MG63 (cell line): ENCODE measurements around the gene CENPF. TPM values are rescaled to one million over a fixed set of nuclear protein-coding genes. Genes with fewer than 3 reads are reported as not detected.
A peak's percentile ranks its signal among the peaks of the same experiment; 100 is the strongest.
"Not testable (repeated sequence)": the region's sequence is repeated elsewhere in the genome, so short reads cannot be mapped to it uniquely, and the experiment has no call there.

Experiments used
- DNase-seq: peaks from one replicate; pipeline ENCODE4 v3.0.0-alpha.2; 2020
- H3K27me3 ChIP-seq: fragments of 250-450 bp; sonication (Bioruptor Pico); 2 replicates; pipeline ENCODE4 v1.5.1; 2020; ENCODE audit warnings: mild to moderate bottlenecking, moderate library complexity
- H3K36me3 ChIP-seq: fragments of 250-450 bp; sonication (Bioruptor Pico); 2 replicates; pipeline ENCODE4 v1.5.1; 2020; ENCODE audit warnings: mild to moderate bottlenecking, moderate library complexity
- H3K4me3 ChIP-seq: fragments of 250-450 bp; sonication (Bioruptor Pico); 2 replicates; pipeline ENCODE4 v1.5.1; 2020; ENCODE audit warnings: mild to moderate bottlenecking, moderate library complexity
- H3K9me3 ChIP-seq: fragments of 250-450 bp; sonication (Bioruptor Pico); 2 replicates; pipeline ENCODE4 v1.5.1; 2020; ENCODE audit warnings: mild to moderate bottlenecking, moderate library complexity
- total RNA-seq: library from RNA; depleted of rRNA; stranded (reverse); fragments of >200 nt; shearing (Covaris generic); gene quantifications from 2 replicates; pipeline ENCODE4 v1.2.3, GENCODE V29; 2014; ENCODE audit warnings: low replicate concordance

Gene CENPF
- total RNA-seq, 1 experiment from 2014 or later: 64.5 TPM

- peaks cover 16% of the 10 kb centered on the region for H3K9me3 ChIP-seq
- not testable (repeated sequence) for H3K4me3 ChIP-seq, H3K27me3 ChIP-seq, DNase-seq, H3K36me3 ChIP-seq
These were observed 26.9 kb upstream of the CENPF start for GRCh38 chr1:214576120-214576519.

- Histone ChIP-seq H3K36me3 (no peaks in the 10 kb centered on the region), H3K27me3 (no peaks in the 10 kb centered on the region), H3K9me3 (peaks cover 16% of the 10 kb centered on the region), H3K4me3 (no peak overlapping the region)
- no peak for DNase-seq
These were observed 23.8 kb upstream of the CENPF start for GRCh38 chr1:214579183-214579582.

- Histone ChIP-seq H3K9me3 (peaks cover 2% of the 10 kb centered on the region), H3K36me3 (no peaks in the 10 kb centered on the region), H3K4me3 (no peak overlapping the region), H3K27me3 (no peaks in the 10 kb centered on the region)
- DNase-seq: peak; percentile 97
These were observed 21.2 kb upstream of the CENPF start for GRCh38 chr1:214581785-214582184.

GRCh38 chr1:214582289-214582891 is 20.6 kb upstream of the CENPF start:
- Histone ChIP-seq H3K27me3 (no peaks in the 10 kb centered on the region), H3K9me3 (no peaks in the 10 kb centered on the region; the same call in 1 of the 2 replicates), H3K36me3 (no peaks in the 10 kb centered on the region), H3K4me3 (no peak overlapping the region)
- peak; percentile 17 for DNase-seq

DNA sequence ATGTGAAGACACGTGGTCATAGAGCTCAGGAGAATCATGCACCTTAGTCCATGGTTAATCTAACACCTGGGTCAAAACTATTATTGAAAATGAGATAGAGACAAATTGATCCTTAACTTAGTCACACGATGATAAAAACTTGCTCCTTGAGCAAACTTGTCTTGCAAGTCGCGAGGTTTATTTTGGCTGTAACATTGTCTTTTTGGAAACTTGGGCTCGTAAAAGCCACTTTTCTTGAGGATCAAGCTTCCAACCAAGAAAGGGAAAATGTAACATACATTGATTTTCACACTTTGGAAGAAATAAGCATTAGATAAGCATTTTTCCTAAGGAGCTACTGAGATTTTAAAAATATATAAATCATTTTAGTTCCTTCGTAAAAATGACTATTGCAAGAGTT is 19.9 kb upstream of the CENPF start:
- no peaks in the 10 kb centered on the region for H3K36me3 ChIP-seq
- H3K4me3 ChIP-seq: no peak overlapping the region
- no peak for DNase-seq
- no peaks in the 10 kb centered on the region for H3K27me3 ChIP-seq
- H3K9me3 ChIP-seq: no peaks in the 10 kb centered on the region; the same call in 1 of the 2 replicates

GRCh38 chr1:214583824-214584554 is 19.0 kb upstream of the CENPF start:
- no peak for DNase-seq
- Histone ChIP-seq H3K4me3 (no peak overlapping the region), H3K36me3 (no peaks in the 10 kb centered on the region), H3K27me3 (no peaks in the 10 kb centered on the region), H3K9me3 (no peaks in the 10 kb centered on the region)

DNA sequence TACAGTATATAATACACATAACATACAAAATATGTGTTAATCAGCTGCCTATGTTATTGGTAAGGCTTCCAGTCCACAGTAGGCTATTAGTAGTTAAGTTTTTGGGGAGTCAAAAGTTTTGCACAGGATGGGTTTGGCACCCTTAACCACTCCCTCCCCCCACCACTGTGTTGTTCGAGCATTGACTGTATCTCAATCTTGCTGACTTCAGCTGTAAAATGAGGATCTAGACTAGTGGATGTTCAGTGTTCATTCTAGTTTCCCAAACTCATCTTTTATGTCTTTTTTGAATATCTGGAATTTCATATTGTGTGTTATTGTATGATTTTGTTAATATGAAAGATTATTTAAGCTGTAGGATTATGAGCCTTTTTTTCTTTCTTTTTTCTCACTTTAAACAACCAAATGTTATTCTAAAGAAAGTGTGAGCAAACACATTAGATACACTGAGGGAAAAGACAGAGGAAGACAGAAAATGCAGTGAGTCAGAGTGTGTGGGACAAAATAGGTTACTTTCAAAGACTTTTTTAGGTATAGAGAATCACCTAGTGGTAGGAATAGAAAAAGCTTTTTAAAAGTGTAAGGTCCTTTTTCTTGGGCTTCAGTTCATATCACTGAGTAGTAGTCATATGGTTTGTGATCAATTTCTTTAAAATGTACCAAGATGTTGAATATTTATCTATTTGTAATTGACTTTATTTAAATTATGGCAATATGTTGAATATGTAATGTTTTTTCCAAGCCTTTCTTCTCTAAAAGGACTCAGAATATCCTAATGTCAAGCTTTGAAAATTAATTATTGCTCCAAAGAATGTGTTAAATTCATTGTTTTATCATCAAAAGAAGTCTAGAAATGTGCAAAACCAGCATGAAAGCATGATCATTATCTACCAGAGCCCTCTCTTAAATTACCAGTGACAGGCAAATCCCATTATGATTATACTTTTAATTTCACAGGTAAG is 17.9 kb upstream of the CENPF start:
- DNase-seq: no peak
- Histone ChIP-seq H3K9me3 (no peaks in the 10 kb centered on the region), H3K27me3 (no peaks in the 10 kb centered on the region), H3K36me3 (no peaks in the 10 kb centered on the region), H3K4me3 (no peak overlapping the region)

- no peaks in the 10 kb centered on the region for H3K36me3 ChIP-seq
- no peaks in the 10 kb centered on the region for H3K9me3 ChIP-seq
- H3K27me3 ChIP-seq: no peaks in the 10 kb centered on the region
- DNase-seq: no peak
- H3K4me3 ChIP-seq: no peak overlapping the region
These were observed 16.4 kb upstream of the CENPF start for GRCh38 chr1:214586621-214587020.

GRCh38 chr1:214587165-214587564 is 15.8 kb upstream of the CENPF start:
- Histone ChIP-seq H3K9me3 (no peaks in the 10 kb centered on the region), H3K36me3 (no peaks in the 10 kb centered on the region), H3K4me3 (no peak overlapping the region), H3K27me3 (no peaks in the 10 kb centered on the region)
- DNase-seq: no peak

DNA sequence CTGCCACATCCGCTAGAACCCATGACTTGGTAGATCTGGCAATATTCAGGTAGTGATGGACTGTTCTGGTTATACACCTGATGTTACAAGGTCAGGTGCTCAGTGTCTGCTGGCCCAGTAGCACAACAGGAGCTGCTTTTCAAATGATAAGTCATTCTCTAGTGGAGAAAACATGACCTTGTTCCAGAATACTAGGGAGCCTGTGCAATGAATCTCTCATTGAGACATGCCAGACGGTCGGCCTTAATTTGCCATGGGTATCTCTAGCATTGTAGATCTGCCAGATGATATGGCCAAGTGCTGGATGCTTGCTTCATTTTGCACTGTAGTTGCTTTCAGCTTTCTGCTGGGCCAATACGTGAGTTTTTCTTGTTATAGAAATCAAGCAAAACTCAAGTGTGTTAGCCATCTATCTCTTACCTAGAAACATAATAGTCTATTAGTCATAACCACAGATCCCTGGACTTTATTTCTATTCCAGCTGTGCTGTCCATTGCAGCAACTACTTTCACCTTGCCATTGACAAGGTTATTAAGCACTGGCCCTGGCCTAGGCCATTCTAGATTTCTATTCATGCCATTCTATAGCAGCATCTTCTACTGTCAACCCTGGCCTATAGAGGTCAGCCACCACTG is 13.9 kb upstream of the CENPF start:
- H3K4me3 ChIP-seq: no peak overlapping the region
- no peak for DNase-seq
- no peaks in the 10 kb centered on the region for H3K36me3 ChIP-seq
- no peaks in the 10 kb centered on the region for H3K9me3 ChIP-seq
- H3K27me3 ChIP-seq: no peaks in the 10 kb centered on the region

GRCh38 chr1:214590696-214591095 is 12.3 kb upstream of the CENPF start:
- Histone ChIP-seq H3K9me3 (no peaks in the 10 kb centered on the region), H3K36me3 (no peaks in the 10 kb centered on the region), H3K27me3 (no peaks in the 10 kb centered on the region), H3K4me3 (no peak overlapping the region)
- no peak for DNase-seq

DNA sequence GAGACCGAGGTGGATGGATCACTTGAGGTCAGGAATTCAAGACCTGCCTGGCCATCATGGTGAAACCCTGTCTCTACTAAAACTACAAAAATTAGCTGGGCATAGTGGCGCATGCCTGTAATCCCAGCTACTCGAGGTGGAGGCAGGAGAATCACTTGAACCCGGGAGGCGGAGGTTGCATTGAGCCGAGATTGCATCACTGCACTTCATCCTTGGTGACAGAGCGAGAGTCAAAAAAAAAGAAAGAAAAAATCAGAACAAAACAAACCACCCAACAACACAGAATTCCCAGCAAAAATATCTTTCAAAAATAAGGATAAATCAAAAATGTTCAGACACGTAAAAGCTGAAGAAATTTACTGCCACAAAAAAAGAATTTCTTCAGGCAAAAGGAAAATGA is 11.1 kb upstream of the CENPF start:
- H3K9me3 ChIP-seq: not testable (repeated sequence)

DNA sequence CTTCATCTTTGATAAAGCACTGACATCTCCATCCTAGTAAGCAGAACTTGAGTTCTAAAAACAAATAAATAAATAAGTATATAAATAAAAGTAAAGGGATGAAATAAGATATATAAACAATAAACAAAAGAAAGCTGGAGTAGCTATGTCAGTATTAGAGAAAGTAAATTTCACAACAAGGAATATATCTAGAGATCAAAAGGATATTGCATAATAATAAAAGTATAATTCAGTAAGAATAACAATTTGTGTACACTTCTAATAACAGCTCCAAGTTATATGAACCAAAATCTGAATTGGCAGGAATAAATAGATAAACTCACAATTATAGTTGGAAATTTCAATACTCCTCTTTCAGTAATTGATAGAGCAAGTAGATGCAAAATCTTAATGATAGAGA is 9.8 kb upstream of the CENPF start:
- Histone ChIP-seq H3K9me3 (no peaks in the 10 kb centered on the region), H3K36me3 (no peaks in the 10 kb centered on the region), H3K4me3 (no peak overlapping the region), H3K27me3 (no peaks in the 10 kb centered on the region)
- DNase-seq: no peak

More for the DNA sequence above, 11.1 kb upstream of the CENPF start:
- not testable (repeated sequence) for H3K36me3 ChIP-seq, DNase-seq, H3K4me3 ChIP-seq, H3K27me3 ChIP-seq

DNA sequence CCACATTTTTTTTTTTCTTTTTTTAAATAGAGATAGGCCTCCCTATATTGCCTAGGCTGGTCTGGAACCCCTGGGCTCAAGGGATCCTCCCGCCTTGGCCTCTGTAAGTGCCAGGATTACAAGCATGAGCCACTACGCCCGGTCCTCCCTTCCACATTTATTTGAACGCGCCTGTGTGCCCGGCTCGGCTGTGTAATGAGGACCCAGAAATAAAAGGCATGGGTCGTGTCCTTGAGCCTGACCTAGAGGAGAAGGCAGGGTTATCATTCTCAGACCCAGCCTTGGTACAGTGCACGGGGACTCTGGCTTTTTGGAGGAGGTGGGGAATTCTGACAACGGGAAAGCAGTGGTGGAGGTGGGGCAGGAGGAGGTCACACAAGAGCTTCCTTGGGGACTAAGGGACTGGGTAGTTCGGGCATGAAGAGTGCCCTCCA is 841 bp downstream of the CENPF start:
- Histone ChIP-seq H3K27me3 (no peaks in the 10 kb centered on the region), H3K4me3 (peak overlapping the region; percentile 76), H3K9me3 (no peaks in the 10 kb centered on the region), H3K36me3 (peaks cover 15% of the 10 kb centered on the region)
- DNase-seq: no peak

GRCh38 chr1:214604523-214604922 is 1.5 kb downstream of the CENPF start:
- peak overlapping the region; percentile 76 for H3K4me3 ChIP-seq
- H3K36me3 ChIP-seq: peaks cover 20% of the 10 kb centered on the region
- H3K27me3 ChIP-seq: no peaks in the 10 kb centered on the region
- no peak for DNase-seq
- H3K9me3 ChIP-seq: no peaks in the 10 kb centered on the region

GRCh38 chr1:214605484-214605883 is 2.5 kb downstream of the CENPF start:
- DNase-seq, H3K27me3 ChIP-seq, H3K9me3 ChIP-seq, H3K4me3 ChIP-seq: not testable (repeated sequence)
- peaks cover 26% of the 10 kb centered on the region for H3K36me3 ChIP-seq
